Ovary (tissue), 9 donors: ENCODE results near the gene RAB17. TPM values are rescaled to one million over a fixed set of nuclear protein-coding genes. Genes with fewer than 3 reads are reported as not detected.

Source experiments
- DNase-seq, 5 donors: peaks; one replicate each; pipeline ENCODE4 v3.0.0-alpha.2; 2019 to 2020
- H3K27ac ChIP-seq, 2 donors: fragments of 200-600 bp; one replicate each; pipeline versions ENCODE4 v1.5.1 to v1.8.0; 2019 to 2022
- H3K27me3 ChIP-seq: fragments of 200-600 bp; one replicate; pipeline ENCODE4 v1.8.0; 2022
- H3K36me3 ChIP-seq: fragments of 200-600 bp; sonication (generic); one replicate; pipeline ENCODE4 v1.5.1; 2019
- H3K4me1 ChIP-seq: one replicate; pipeline ENCODE4 v1.8.1; 2013; ENCODE audit warnings: mild to moderate bottlenecking, moderate library complexity; ENCODE audit not compliant: insufficient read depth
- H3K4me3 ChIP-seq: fragments of 200-600 bp; sonication (generic); one replicate; pipeline ENCODE4 v1.5.1; 2017
- H3K9me3 ChIP-seq, 2 donors: fragments of 200-600 bp in 1 of 2; sonication (generic) in 1 of 2; one replicate each; pipeline versions ENCODE4 v1.5.1 to v1.8.1; 2013 to 2019; ENCODE audit warnings: mild to moderate bottlenecking in 1 of 2, moderate library complexity in 1 of 2
- EP300 ChIP-seq: sonication (generic); formaldehyde crosslinking; IDR thresholded peaks from one replicate; pipeline ENCODE4 v1.6.1; 2017; ENCODE audit warnings: antibody characterized with exemption
- POLR2A ChIP-seq: fragments of 450-650 bp; IDR thresholded peaks from one replicate; pipeline ENCODE4 v1.6.1; 2017; ENCODE audit warnings: antibody characterized with exemption, mild to moderate bottlenecking, moderate library complexity
- WGBS, 3 donors: extraction: QIAGEN DNeasy Blood & Tissue Kit in 1 of 3; methylation state at CpG; one replicate each; pipeline versions ENCODE4 v1.1.5 to v1.1.7; 2013 to 2017; 5-methylcytosine and 5-hydroxymethylcytosine counted together
- intact Hi-C, 4 donors: fragments of 100-400 bp; cut with DNase I; formaldehyde crosslinking; loops; one replicate each; pipeline versions ENCODE4 v1.11.0 to v1.15.1; 2022 to 2023
- polyA plus RNA-seq, 2 donors: library from polyadenylated mRNA; stranded (reverse); fragments of 200-250 nt in 1 of 2; fragments of 350-450 nt in 1 of 2; fragmentation: Illumina TruSeq in 1 of 2; extraction: RNeasy Lipid Tissue Mini Kit (QIAGEN cat#74804) in 1 of 2; gene quantifications; one replicate each; pipeline ENCODE4 v1.2.3, GENCODE V29; 2013 to 2014
- total RNA-seq, 7 donors: library from RNA; depleted of rRNA in 2 of 7; stranded (reverse); fragments of >200 nt in 2 of 7; fragmentation: NEBNext Ultra II Directional in 3 of 7; extraction: Animal tissue kit (Norgen Biotek cat#: 25700) in 3 of 7; gene quantifications; one replicate each; pipeline versions ENCODE4 v1.1.0 to v1.2.4, GENCODE V29; 2016 to 2023
- TF ChIP-seq, protein P1 (sequence below), 3 donors: fragments of 450-650 bp in 2 of 3; fragments of 200-600 bp in 1 of 3; IDR thresholded peaks; one replicate each; pipeline versions ENCODE4 v1.5.1 to v1.8.0; 2016 to 2022; ENCODE audit warnings: antibody characterized with exemption in 3 of 3, mild to moderate bottlenecking in 1 of 3
- donor health status: DM: no; HTN: no; CAD: no; lungs with moderate emphysema.
- donor health status: DM: no; HTN: no; CAD: no.
- donor health status: Bipolar disorder and iron deficiency.
- donor health status: DM: yes; HTN: yes; CAD: no.
- donor health status: DM: no; HTN: no; CAD: no.
- donor health status: DM: yes; HTN: yes; CAD: no.

Gene RAB17
- total and polyA plus RNA-seq, 9 donors = 0.38 to 19.3 (median 4.3) TPM

DNA sequence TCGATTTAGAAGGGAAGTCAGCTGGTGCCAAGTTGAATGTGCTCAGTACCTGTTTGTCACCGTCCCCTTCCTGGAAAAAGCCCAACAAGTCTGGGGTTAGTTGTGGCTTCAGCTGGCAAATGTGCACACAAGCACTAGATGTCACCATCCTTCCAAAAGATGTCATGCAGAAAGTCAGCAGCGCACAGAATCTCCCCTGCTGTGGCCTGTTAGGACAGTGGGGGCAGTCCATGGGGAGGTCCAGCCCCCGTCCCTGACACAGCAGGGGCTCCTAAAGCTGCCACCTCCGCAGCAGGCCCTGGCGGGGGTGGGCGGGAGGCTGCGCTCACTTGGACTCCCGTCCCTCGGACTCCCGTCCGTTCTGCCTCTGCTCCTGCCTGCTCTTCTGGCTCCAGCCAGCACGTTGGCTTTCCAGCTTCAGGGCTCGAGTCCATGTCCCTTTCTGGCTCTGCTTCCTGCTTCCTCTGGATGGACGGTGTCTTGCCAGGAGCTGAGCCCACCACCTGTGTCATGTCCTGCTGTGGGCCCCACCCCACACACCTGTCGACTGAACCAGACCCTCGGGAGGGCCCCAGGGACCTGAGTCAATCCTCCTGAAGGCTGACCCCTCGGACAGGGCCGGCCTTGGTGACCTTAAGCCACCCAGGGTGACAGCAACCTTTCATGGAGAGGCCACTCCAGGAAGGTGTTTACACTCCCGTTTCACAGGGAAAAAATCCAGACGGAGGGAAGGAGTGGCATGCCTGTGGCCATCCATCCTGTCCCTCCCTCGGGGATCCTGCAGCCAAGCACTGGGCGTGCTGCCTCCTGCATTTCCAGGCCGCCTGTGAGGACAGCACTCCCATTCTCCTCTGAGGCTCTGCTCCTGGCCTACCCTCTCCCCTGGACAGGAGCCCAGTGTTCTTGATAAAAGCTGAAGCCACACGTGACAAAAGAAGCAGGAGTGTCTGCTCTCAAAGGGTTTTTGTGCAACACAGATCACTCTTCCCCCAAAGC is 8.5 kb downstream of the RAB17 start:
- WGBS, 3 donors = 16 to 19% (median 16%) methylated on average over 25 of the region's 25 CpGs
- H3K4me3 ChIP-seq = no peak overlapping the region
- TF ChIP-seq, protein P1, sequence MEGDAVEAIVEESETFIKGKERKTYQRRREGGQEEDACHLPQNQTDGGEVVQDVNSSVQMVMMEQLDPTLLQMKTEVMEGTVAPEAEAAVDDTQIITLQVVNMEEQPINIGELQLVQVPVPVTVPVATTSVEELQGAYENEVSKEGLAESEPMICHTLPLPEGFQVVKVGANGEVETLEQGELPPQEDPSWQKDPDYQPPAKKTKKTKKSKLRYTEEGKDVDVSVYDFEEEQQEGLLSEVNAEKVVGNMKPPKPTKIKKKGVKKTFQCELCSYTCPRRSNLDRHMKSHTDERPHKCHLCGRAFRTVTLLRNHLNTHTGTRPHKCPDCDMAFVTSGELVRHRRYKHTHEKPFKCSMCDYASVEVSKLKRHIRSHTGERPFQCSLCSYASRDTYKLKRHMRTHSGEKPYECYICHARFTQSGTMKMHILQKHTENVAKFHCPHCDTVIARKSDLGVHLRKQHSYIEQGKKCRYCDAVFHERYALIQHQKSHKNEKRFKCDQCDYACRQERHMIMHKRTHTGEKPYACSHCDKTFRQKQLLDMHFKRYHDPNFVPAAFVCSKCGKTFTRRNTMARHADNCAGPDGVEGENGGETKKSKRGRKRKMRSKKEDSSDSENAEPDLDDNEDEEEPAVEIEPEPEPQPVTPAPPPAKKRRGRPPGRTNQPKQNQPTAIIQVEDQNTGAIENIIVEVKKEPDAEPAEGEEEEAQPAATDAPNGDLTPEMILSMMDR (IDR thresholded peaks at IDR 0.05) = peak in 2 of 3 donors; percentile 14 to 50
- no peak for TF ChIP-seq EP300
- H3K36me3 ChIP-seq = no peaks in the 10 kb centered on the region
- no peaks in the 10 kb centered on the region for H3K9me3 ChIP-seq
- peak; percentile 77 to 92 (median 81) for DNase-seq
- H3K27me3 ChIP-seq = no peaks in the 10 kb centered on the region
- intact Hi-C loops = loop anchor here in 2 of 4 donors (2.0 to 10.0 kb wide), 2 partner anchors 163 kb away; no protein-coding TSS in a partner anchor
- H3K27ac ChIP-seq = peak overlapping the region; percentile 8 to 18
- H3K4me1 ChIP-seq = peaks cover 7% of the 10 kb centered on the region

DNA sequence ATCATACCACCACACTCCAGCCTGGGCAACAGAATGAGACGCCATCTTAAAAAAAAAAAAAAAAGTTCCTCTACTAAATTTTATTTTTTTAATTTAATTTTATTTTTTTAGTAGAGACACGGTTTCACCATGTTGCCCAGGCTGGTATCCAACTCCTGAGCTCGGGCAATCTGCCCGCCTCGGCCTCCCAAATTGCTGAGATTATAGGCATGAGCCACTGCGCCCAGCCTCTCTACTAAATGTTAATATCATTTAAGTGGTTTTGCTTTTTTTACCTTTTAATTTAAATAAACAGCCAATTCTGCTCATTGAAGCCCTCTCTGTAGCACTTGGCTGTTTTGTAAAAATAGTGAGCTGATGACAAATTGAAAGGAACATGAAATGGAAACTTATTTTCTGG is 9.2 kb downstream of the RAB17 start:
- intact Hi-C loops = loop anchor here in 1 of 4 donors (10.0 kb wide), 1 partner anchor 163 kb away; no protein-coding TSS in a partner anchor
- H3K9me3 ChIP-seq = no peaks in the 10 kb centered on the region
- no peak for DNase-seq
- peak overlapping the region in 1 of 2 donors; percentile 8 for H3K27ac ChIP-seq
- peaks cover 7% of the 10 kb centered on the region for H3K4me1 ChIP-seq
- no peaks in the 10 kb centered on the region for H3K36me3 ChIP-seq
- no peaks in the 10 kb centered on the region for H3K27me3 ChIP-seq
- no peak overlapping the region for H3K4me3 ChIP-seq
- no peak for TF ChIP-seq POLR2A
- TF ChIP-seq EP300 = no peak
- TF ChIP-seq, protein P1 (IDR thresholded peaks at IDR 0.05) = no peak
- 79 to 86% (median 86%) methylated on average over 6 of the region's 6 CpGs for WGBS, 3 donors

DNA sequence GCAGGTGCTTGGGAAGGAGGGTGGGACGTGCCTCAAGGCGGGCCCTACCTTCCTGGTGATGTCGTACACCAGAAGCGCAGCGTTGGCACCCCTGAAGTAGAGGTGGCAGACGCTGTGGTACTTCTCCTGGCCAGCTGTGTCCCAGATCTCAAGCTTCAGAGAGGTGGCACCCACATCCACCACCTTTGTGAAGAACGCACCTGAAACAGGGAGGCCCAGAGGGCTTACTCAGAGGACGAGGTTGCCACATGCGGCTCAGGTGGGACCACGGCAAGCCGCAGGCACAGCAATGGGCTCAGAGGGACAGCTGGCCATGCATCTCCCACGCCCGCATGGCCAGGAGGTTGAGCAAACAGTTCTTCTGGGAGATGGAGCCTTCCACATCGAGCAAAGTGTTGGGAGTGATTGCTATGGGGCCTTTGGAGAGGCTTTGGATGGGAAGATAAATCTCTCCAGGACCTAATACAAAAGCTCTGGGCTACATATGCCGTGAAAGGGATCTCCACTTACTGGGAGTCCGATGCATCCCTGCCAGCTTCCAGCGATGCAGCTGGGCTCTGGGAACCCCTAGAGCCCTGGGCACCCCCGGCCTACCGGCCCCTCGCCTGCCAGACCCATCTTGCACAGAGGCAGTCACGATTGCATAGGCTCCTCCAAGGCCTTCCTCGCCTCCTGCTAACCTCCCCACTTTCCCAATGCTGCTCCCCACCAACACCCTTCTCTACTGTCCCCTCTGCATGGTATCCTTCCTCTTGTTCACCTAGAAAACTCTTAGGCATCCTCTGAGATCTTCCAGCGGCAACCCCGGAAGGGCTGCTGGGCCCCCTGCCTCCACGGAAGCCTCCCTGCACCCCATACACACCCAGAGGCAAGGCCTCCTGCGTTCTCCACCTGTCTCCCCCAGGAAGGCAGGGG is 12.3 kb downstream of the RAB17 start:
- no peaks in the 10 kb centered on the region for H3K27me3 ChIP-seq
- no peaks in the 10 kb centered on the region for H3K36me3 ChIP-seq
- intact Hi-C loops = loop anchor here in 3 of 4 donors (10.0 kb wide), 4 partner anchors 163 to 483 kb away; partner anchors contain the start of gene COL6A3 (in 2 of the 3)
- no peaks in the 10 kb centered on the region for H3K9me3 ChIP-seq
- H3K27ac ChIP-seq = no peak overlapping the region
- H3K4me3 ChIP-seq = no peak overlapping the region
- H3K4me1 ChIP-seq = peaks cover 7% of the 10 kb centered on the region
- peak in 2 of 5 donors; percentile 11 to 31 for DNase-seq
- TF ChIP-seq EP300 (no peak), POLR2A (no peak)
- TF ChIP-seq, protein P1 (IDR thresholded peaks at IDR 0.05) = no peak
- WGBS, 3 donors = 91 to 93% (median 92%) methylated on average over 26 of the region's 26 CpGs

DNA sequence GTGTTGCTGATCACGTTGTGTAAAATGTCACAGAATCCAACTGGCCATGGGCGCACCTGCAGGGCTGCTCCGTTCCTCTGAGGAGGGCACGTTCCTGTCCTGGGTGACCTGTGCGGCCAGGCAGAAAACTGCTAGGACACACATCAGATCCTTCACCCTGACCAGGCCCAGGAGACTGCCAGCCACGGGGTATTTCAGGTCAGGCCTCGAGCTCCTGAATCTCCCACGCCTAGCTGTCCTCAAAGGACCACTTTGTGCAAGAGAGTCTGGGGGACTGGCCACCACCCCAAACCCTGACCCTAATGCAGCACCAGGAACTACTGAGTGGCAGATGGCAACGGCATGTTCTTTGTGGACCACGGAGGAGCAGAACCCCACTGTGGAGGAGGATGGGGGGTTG is 13.1 kb downstream of the RAB17 start:
- TF ChIP-seq POLR2A (no peak), EP300 (no peak)
- TF ChIP-seq, protein P1 (IDR thresholded peaks at IDR 0.05) = no peak
- WGBS, 3 donors = 90 to 96% (median 93%) methylated on average over 10 of the region's 10 CpGs

More for the DNA sequence above, 13.1 kb downstream of the RAB17 start:
- intact Hi-C loops = loop anchor here in 3 of 4 donors (10.0 kb wide), 4 partner anchors 163 to 483 kb away; partner anchors contain the start of gene COL6A3 (in 2 of the 3)
- Histone ChIP-seq H3K27ac (no peak overlapping the region), H3K4me1 (peaks cover 7% of the 10 kb centered on the region), H3K27me3 (no peaks in the 10 kb centered on the region), H3K36me3 (no peaks in the 10 kb centered on the region), H3K9me3 (no peaks in the 10 kb centered on the region), H3K4me3 (no peak overlapping the region)
- peak in 2 of 5 donors; percentile 16 to 20 for DNase-seq
